LoVo (cell line): Measurements from ENCODE around the gene TENT4A.
"Not testable (repeated sequence)": the region's sequence is repeated elsewhere in the genome, so short reads cannot be mapped to it uniquely, and the experiment has no call there.

ENCODE experiments used
- DNase-seq: peaks from one replicate; pipeline ENCODE4 v3.0.0-alpha.2; 2016; ENCODE audit warnings: low spot score

Gene TENT4A

DNA sequence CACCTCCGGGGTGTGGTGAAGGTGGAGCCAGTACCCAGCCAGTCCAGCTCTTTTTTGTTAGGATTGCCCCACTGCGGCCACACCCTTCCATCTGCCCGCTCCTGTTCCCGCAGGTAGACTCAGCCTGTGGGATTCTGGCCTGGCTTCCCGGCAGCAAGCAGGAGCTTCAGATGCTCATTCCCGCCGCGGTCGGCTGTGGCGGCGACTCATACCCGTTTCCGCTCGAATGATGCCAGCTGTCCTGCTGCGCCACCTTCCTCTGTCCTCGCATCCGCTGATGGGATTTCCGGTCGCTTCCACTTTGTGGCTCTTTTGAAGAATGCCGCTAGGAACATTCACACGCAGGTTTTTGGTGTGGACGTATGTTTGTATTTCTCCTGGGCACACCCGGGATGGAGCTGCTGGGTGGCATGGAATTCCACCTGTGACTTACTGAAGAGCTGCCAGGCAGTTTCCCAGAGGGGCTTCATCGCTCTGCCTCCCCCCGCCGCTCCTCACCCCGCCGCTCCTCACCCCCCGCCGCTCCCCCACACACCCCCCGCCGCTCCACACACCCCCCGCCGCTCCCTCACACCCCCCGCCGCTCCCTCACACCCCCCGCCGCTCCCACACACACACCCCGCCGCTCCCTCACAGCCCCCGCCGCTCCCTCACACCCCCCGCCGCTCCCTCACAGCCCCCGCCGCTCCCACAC is 60.3 kb downstream of the TENT4A start:
- DNase-seq = no peak

DNA sequence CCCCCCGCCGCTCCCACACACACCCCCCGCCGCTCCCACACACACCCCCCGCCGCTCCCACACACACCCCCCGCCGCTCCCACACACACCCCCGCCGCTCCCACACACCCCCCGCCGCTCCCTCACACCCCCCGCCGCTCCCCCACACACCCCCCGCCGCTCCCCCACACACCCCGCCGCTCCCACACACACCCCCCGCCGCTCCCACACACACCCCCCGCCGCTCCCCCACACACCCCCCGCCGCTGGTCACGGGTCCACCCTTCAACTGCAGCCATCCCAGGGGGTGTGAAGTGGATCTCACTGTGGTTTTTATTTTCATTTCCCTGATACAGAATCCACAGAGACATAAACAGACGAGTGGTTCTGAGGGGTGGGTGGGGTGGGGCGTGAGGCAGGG is 61.0 kb downstream of the TENT4A start:
- not testable (repeated sequence) for DNase-seq

DNA sequence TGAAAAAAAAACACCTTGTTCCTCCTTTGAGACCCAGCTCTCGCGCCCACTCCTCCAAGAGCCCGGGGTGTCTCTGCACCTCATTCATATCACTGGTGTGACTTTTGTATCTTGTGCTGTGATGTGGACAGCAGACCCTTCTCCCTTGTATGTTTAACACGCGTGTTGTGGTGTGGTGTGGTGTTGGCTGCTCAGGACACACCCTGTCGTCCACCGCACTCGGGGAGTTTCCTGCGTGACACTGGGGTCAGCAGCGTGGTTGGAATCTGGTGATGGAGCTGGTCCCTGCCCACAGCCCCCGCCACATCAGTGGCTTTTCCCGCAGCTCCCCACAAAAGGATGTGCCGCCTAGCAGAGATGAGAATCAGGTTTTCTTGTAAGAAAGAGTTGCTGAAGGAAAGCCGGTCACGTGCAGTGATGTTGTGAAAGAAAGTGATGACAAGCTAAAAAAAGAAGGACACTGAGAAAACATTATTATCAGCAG is 61.5 kb downstream of the TENT4A start:
- no peak for DNase-seq

- DNase-seq = no peak
Measured at GRCh38 chr5:6775571-6775970, 62.3 kb downstream of the TENT4A start.

DNA sequence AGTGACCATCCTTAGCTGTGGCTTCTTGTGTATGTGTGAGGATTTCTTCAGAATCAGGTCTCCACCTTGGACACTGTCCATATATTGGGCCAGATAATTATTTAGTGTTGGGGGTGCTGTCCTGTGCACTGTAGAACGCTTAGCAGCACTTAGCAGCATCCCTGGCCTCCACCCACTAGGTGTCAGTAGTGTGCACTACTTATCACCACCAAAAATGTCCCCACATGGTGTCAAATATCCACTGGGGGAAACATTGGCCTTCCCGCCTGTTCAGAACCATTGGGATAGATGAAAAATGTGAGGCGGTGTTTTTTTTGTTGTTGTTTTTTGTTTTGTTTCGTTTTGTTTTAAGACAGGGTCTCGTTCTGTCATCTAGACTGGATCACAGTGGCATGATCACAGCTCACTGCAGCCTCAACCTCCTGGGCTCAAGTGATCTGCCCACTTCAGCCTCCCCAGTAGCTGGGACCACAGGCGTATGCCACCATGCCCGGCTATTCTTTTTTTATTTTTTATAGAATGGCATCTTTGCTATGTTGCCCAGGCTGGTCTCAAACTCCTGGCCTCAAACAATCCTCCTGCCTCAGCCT is 67.7 kb downstream of the TENT4A start:
- no peak for DNase-seq

- DNase-seq = no peak
Measured at GRCh38 chr5:6781716-6782115, 68.5 kb downstream of the TENT4A start.

GRCh38 chr5:6783787-6784186 is 70.6 kb downstream of the TENT4A start:
- no peak for DNase-seq

DNA sequence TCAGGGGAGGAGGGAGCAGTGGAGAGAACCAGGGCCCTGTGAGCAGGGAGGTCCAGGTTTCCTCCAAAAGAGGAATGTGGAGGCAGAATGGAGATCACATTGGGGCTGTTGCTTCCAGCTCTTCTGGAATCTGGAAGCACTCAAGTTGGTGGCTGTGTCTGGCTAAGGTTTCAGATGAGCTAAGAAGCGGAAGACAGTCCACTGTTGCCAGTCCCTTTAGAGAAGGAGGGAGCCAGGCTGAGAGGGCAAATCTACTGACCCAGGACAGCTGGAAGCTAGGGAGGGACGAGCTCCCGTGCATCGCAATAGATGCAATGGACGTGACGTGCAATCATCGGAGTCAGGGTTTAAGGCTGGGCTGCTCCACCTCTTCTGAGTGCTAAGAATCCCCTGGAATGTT is 71.2 kb downstream of the TENT4A start:
- no peak for DNase-seq

DNA sequence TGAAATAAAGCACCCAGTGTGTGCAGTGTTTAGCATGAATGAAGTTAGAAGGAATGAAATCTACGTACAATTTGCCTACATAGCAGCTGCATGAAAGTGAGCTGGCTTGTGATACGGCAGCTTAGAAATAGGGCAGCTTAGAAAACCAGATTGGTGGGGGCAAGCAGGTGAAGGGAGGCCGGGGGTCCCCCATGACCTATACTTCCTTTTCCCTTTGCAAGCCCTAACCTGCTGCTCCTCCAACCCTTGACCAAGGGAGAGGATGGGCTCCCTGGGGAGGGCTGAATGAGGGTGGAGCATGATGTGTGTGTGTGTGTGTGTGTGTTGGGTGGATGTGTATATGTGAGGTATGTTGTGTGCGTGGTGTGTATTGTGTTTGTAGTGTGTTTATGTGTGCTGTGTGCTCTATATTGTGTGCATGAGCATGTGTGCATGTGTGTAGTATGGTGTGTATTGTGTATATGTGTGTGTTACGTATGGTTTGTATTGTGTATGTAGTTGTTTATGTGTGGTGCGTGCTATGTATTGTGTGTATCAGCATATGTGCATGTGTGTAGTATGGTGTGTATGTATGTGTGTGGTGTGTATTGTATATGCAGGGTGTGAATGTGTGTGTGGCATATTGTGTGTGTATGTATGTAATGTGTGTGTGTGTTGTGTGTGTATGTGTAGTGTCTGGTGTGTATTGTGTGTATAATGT is 72.1 kb downstream of the TENT4A start:
- DNase-seq = no peak

DNA sequence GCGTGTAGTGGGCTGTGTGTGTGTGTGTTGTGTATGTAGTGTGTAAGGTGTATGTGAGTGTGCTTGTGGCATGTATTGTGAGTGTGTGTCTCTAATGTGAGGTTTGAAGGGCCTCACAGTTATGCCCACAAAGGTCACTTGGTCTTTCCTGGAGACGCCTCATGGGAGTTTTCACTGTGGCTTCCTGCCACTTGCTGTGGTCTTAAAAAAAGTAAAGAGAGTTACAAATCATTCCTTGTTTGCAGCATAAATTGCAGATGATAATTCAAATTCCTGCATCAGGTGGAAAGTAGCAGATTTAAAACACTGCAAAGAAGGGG is 72.6 kb downstream of the TENT4A start:
- DNase-seq = no peak

DNA sequence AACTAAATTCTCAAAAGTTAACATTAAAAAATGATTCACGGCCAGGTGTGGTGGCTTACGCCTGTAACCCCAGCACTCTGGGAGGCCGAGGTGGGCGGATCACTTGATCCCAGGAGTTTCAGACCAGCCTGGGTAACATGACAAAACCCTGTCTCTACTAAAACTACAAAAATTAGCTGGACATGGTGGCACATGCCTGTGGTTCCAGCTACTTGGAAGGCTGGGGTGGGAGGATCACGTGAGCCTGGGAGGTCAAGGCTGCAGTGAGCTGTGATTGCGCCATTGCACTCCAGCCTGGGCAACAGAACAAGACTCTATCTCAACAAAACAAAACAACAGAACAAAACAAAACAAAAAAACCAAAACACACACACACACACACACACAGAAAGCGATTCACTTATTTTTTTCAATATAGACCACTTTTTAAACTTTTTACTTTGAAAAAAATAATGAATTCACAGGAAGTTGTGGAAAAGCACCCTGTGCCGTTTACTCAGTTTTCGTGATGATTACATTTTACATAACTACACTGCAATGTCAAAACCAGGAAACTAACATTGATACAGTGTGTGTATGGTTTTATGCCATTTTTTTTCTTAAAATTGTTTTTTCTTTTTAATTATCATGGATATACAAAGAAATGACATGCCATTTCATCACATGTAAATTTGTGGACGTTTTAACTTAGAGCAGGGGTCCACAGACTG is 73.7 kb downstream of the TENT4A start:
- no peak for DNase-seq

GRCh38 chr5:6787941-6788340 is 74.7 kb downstream of the TENT4A start:
- DNase-seq = no peak

DNA sequence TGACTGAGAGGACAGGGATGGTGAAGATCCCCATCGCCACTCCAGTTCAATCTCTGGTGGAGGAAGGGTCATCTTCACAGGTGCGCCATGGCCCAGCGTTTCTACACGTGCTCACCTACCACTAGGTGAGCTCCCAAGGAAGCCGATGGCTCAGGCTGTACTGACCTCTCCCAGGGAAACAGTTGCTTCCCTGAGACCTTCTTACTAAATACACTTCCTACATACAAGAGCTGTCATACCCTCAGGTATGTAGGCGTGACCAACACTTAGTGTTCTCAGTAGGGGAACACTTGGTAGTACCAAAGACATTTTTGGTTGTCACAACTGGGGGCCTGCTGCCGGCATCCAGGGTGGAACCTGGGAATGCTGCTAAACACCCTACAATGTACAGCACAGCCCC is 75.2 kb downstream of the TENT4A start:
- no peak for DNase-seq

DNA sequence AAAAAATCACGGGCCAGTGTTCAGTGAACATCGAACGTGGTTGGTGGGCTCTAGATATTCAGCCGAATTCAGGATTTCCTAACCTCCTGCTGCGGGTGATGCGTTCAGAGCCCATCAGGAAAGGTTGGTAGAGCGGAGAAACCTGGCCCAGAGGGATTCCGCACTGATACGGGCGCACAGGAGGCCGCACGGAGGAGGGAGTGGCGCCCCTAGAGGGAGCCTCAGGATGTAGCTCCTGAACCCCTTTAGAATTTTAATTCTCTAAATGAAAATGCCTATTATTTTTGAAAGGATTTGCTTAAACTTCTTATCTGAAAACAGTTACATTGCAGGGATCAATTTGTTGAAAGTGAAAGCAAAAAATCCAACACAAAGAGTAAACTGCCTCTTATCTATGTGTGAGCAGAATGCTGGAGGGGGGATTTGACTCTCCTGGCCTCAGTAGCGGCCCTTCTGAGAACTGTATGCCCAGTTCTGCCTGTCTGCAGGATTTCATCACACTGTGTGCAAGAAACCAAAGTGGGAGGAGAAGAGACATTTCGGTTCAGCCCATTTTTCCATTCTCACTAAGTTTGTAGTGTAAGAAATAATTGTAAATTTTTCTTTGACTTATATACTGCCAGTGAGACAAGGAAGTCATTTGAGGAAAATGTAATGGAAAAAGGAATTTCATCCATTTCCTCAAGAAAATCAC is 75.9 kb downstream of the TENT4A start:
- no peak for DNase-seq

- DNase-seq = no peak
Measured at GRCh38 chr5:6790346-6790865, 77.2 kb downstream of the TENT4A start.

GRCh38 chr5:6791031-6791430 is 77.8 kb downstream of the TENT4A start:
- DNase-seq = no peak

DNA sequence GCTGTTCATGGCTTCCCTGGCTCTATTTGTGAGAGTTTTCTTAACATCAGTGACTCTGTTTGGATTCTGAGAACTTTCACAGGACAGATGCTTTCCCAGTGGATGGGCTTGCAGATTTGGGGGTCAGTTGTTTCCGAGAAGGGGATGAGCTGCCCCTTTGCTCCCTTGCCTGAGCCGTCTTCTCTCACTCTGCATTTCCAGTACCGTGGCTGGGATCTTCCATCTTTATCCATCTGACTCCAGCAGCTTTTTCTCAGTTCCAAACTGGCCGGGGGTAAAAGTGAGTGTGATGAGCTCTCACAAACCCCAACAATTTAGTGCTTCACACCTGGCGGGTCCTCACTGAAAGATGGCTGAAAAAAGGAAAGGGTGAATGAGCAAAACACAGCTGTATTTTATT is 79.1 kb downstream of the TENT4A start:
- no peak for DNase-seq

GRCh38 chr5:6792911-6793471 is 79.8 kb downstream of the TENT4A start:
- DNase-seq = no peak

- DNase-seq = no peak
Measured at GRCh38 chr5:6801236-6801635, 88.0 kb downstream of the TENT4A start.

DNA sequence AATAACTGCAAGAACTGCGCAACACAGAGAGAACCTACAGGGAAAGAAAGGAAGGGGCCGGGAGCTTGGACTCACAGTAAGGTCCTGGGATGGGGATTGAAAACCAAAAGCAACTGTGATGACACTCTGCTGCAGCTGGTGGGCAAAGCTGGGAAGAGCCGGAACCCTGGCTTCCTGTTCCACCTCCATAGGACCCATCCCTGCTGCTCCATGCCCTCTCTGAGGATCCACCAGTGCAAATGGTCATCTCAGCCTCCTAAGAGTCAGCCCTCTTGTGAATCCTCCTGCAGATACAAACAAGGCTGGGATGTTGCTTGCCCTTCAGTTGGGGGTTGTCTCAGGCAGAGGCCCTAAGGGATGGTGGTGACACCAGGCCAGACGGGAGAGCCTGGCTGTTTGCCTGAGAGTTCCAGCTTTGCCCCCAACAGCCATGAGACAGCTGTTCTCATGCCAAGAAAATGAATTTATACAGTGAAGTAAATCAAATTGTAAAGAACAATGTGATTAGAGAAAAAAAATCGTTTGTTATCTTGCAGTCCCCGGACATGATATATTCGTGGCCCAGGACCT is 90.8 kb downstream of the TENT4A start:
- no peak for DNase-seq

- no peak for DNase-seq
Measured at GRCh38 chr5:6804766-6805501, 91.7 kb downstream of the TENT4A start.
